HepG2 (cell line): ENCODE data around the gene F12. TPM values are rescaled to one million over a fixed set of nuclear protein-coding genes. Genes with fewer than 3 reads are reported as not detected.

ENCODE experiments used
- ATAC-seq: fragments of 200-7000 bp; cut with Tn5 transposase; 3 replicates; pipeline ENCODE4 v1.9.1; 2020; ENCODE audit warnings: mild to moderate bottlenecking, moderate library complexity
- BruUV-seq: library from RNA; stranded (reverse); fragments of 400-500 nt; replicated peaks from 2 replicates; lab custom pipeline; 2021; lab: Mats Ljungman, UMichigan
- CTCF ChIA-PET: fragments of 300-600 bp; formaldehyde crosslinking; extraction: SDS; loops from one replicate; lab custom pipeline; 2021; ENCODE audit warnings: low total read pairs, inconsistent platforms, low intra/inter-chr PET ratio; lab: Yijun Ruan, JAX
- POLR2A ChIA-PET: fragments of 350-600 bp; sonication (Branson Sonifier 250); formaldehyde crosslinking; loops from one replicate; lab custom pipeline; 2020; ENCODE audit warnings: antibody characterized with exemption, inconsistent platforms; lab: Yijun Ruan, JAX
- DNase-seq: peaks from one replicate; pipeline ENCODE4 v3.0.0-alpha.2; 2015; ENCODE audit warnings: low spot score
- FAIRE-seq: peaks from 3 replicates; lab custom pipeline; 2011; peaks lifted over from hg19 to GRCh38; lab: Jason Lieb, UNC
- H2AFZ ChIP-seq: one replicate; pipeline ENCODE4 v1.6.1; 2011; ENCODE audit warnings: low read length, inconsistent platforms
- H3K27ac ChIP-seq: fragments of 300-600 bp; 3 replicates; pipeline ENCODE4 v1.8.0; 2011; ENCODE audit warnings: mixed run types, mild to moderate bottlenecking, mixed read lengths, low read length, inconsistent platforms; ENCODE audit not compliant: insufficient read depth; ENCODE audit errors: extremely low read length
- H3K27me3 ChIP-seq, 2 experiments: fragments of 200-600 bp in 1 of 2; 2 replicates in 1 of 2; 3 replicates in 1 of 2; pipeline versions ENCODE4 v1.6.0 to v1.8.0; 2011; ENCODE audit warnings: low read length in 2 of 2, mild to moderate bottlenecking in 2 of 2, moderate library complexity in 2 of 2, inconsistent platforms in 1 of 2; ENCODE audit not compliant: insufficient read depth in 2 of 2, control insufficient read depth in 1 of 2
- H3K36me3 ChIP-seq, 2 experiments: fragments of 200-600 bp in 1 of 2; replicated peaks in 1 of 2; 2 replicates in 1 of 2; 3 replicates in 1 of 2; pipeline versions ENCODE4 v1.5.1 to v1.8.0; 2011; ENCODE audit warnings: low read length in 2 of 2, inconsistent platforms in 1 of 2; ENCODE audit not compliant: insufficient read depth in 2 of 2, control insufficient read depth in 1 of 2
- H3K4me1 ChIP-seq: 2 replicates; pipeline ENCODE4 v1.5.1; 2012; ENCODE audit warnings: low read length, inconsistent platforms; ENCODE audit not compliant: insufficient read depth
- H3K4me2 ChIP-seq: 2 replicates; pipeline ENCODE4 v1.6.0; 2011; ENCODE audit warnings: low read depth, low read length, inconsistent platforms
- H3K4me3 ChIP-seq, 3 experiments: fragments of 200-600 bp in 1 of 3; sonication (generic), shearing (Covaris generic) in 1 of 3; replicated peaks in 1 of 3; 2 replicates each; pipeline ENCODE4 v1.5.1; 2011 to 2016; ENCODE audit warnings: low read length in 3 of 3, inconsistent platforms in 2 of 3, low read depth in 2 of 3, mild to moderate bottlenecking in 2 of 3, control low read depth in 1 of 3, mixed read lengths in 1 of 3; ENCODE audit not compliant: insufficient read depth in 1 of 3
- H3K79me2 ChIP-seq: one replicate; pipeline ENCODE4 v1.6.1; 2011; ENCODE audit warnings: low read length, inconsistent platforms; ENCODE audit not compliant: insufficient read depth
- H3K9ac ChIP-seq: 2 replicates; pipeline ENCODE4 v1.6.0; 2011; ENCODE audit warnings: mild to moderate bottlenecking, low read depth, low read length, inconsistent platforms; ENCODE audit not compliant: insufficient read depth
- H3K9me3 ChIP-seq: 2 replicates; pipeline ENCODE4 v1.5.1; 2012; ENCODE audit warnings: mild to moderate bottlenecking, low read length
- H4K20me1 ChIP-seq: 2 replicates; pipeline ENCODE4 v1.6.0; 2011; ENCODE audit warnings: inconsistent platforms, mild to moderate bottlenecking, low read length, moderate library complexity; ENCODE audit not compliant: insufficient read depth
- ATRX ChIP-seq: sonication (generic); formaldehyde crosslinking; IDR thresholded peaks from 2 replicates; pipeline ENCODE4 v1.4.0; 2020; ENCODE audit warnings: missing genetic modification reagents, borderline replicate concordance
- FOXC1 ChIP-seq: sonication (generic); formaldehyde crosslinking; IDR thresholded peaks from 2 replicates; pipeline ENCODE4 v1.8.0; 2022; ENCODE audit warnings: mild to moderate bottlenecking, missing genetic modification reagents, borderline replicate concordance
- KAT7 ChIP-seq: IDR thresholded peaks from 2 replicates; pipeline ENCODE4 v1.6.1; 2018; ENCODE audit warnings: borderline replicate concordance, missing compliant biosample characterization
- NCOR1 ChIP-seq: fragments of 200-600 bp; sonication (generic); IDR thresholded peaks from 2 replicates; pipeline ENCODE4 v1.7.0; 2017; ENCODE audit warnings: antibody characterized with exemption, low read length, borderline replicate concordance
- RFXAP ChIP-seq: sonication (generic); formaldehyde crosslinking; IDR thresholded peaks from 2 replicates; pipeline ENCODE4 v1.4.0; 2020; ENCODE audit warnings: missing genetic modification reagents, borderline replicate concordance
- RXRB ChIP-seq: IDR thresholded peaks from 2 replicates; pipeline ENCODE4 v1.6.1; 2016; ENCODE audit warnings: borderline replicate concordance, missing genetic modification reagents, missing compliant biosample characterization
- STAG1 ChIP-seq: sonication (generic); formaldehyde crosslinking; IDR thresholded peaks from 2 replicates; pipeline ENCODE4 v1.4.0; 2020; ENCODE audit warnings: missing genetic modification reagents
- ZBTB1 ChIP-seq: sonication (generic); formaldehyde crosslinking; IDR thresholded peaks from 2 replicates; pipeline ENCODE4 v1.4.0; 2020; ENCODE audit warnings: missing genetic modification reagents, borderline replicate concordance
- ZNF263 ChIP-seq: sonication (generic); formaldehyde crosslinking; IDR thresholded peaks from 2 replicates; pipeline ENCODE4 v1.4.0; 2020; ENCODE audit warnings: missing genetic modification reagents
- ZNF333 ChIP-seq: sonication (generic); formaldehyde crosslinking; IDR thresholded peaks from 2 replicates; pipeline ENCODE4 v1.4.0; 2020; ENCODE audit warnings: mild to moderate bottlenecking, missing genetic modification reagents, borderline replicate concordance
- ZNF543 ChIP-seq: sonication (generic); formaldehyde crosslinking; IDR thresholded peaks from 2 replicates; pipeline ENCODE4 v1.4.0; 2020; ENCODE audit warnings: mild to moderate bottlenecking, missing genetic modification reagents
- ZNF781 ChIP-seq: sonication (generic); formaldehyde crosslinking; IDR thresholded peaks from 2 replicates; pipeline ENCODE4 v1.5.1; 2020; ENCODE audit warnings: borderline replicate concordance, mild to moderate bottlenecking, missing genetic modification reagents; ENCODE audit errors: not compliant biosample characterization
- ZNF790 ChIP-seq: sonication (generic); formaldehyde crosslinking; IDR thresholded peaks from 2 replicates; pipeline ENCODE4 v1.8.0; 2022; ENCODE audit warnings: missing genetic modification reagents, mild to moderate bottlenecking, borderline replicate concordance
- WGBS: methylation state at CpG from one replicate; pipeline ENCODE4 v1.1.6; 2017; ENCODE audit warnings: low lambda C conversion rate; 5-methylcytosine and 5-hydroxymethylcytosine counted together
- in situ Hi-C: cut with HindIII; loops from 2 replicates; pipeline ENCODE4 v1.10.0; 2017; ENCODE audit warnings: low pct_unique_long_range_greater_than_20kb; ENCODE audit not compliant: extremely low pct_ligation_motif_present
- intact Hi-C: fragments of 100-400 bp; cut with micrococcal nuclease; formaldehyde crosslinking; loops from one replicate; pipeline ENCODE4 v1.10.0; 2022; ENCODE audit not compliant: unreplicated experiment
- polyA plus RNA-seq, 8 experiments: library from polyadenylated mRNA; depleted of rRNA in 3 of 8; stranded (reverse) in 7 of 8; unstranded in 1 of 8; fragments of >200 nt; fragmentation: Illumina TruSeq in 4 of 8; extraction: Trizol in 4 of 8; gene quantifications; 2 replicates each; pipeline versions ENCODE4 v1.2.1 to v1.2.3, GENCODE V29; 2011 to 2016; ENCODE audit warnings: low read depth in 4 of 8, missing spikeins in 1 of 8, mixed read lengths in 1 of 8; ENCODE audit not compliant: insufficient read depth in 1 of 8
- total RNA-seq, 5 experiments: library from RNA; depleted of rRNA; stranded (reverse); fragments of >200 nt; fragmentation: Illumina TruSeq; extraction: Trizol; gene quantifications; 2 replicates each; pipeline ENCODE4 v1.2.3, GENCODE V29; 2016; ENCODE audit warnings: low read depth in 1 of 5
- TF ChIP-seq, protein P1 (sequence below): sonication (generic); formaldehyde crosslinking; conservative IDR thresholded peaks from 2 replicates; pipeline ENCODE4 v1.4.0; 2020; ENCODE audit warnings: missing genetic modification reagents
- TF ChIP-seq, protein P2 (sequence below): sonication (generic); formaldehyde crosslinking; IDR thresholded peaks from 2 replicates; pipeline ENCODE4 v1.5.0; 2020; ENCODE audit warnings: mild to moderate bottlenecking, missing genetic modification reagents, moderate library complexity
- TF ChIP-seq, protein P3 (sequence below): sonication (generic); formaldehyde crosslinking; IDR thresholded peaks from 2 replicates; pipeline ENCODE4 v1.4.0; 2020; ENCODE audit warnings: mild to moderate bottlenecking, missing genetic modification reagents, borderline replicate concordance
- TF ChIP-seq, protein P4 (sequence below): sonication (generic); formaldehyde crosslinking; IDR thresholded peaks from 2 replicates; pipeline ENCODE4 v1.8.1; 2023; ENCODE audit warnings: mild to moderate bottlenecking, inconsistent platforms, moderate library complexity, missing genetic modification reagents, borderline replicate concordance

The F12 gene
- total and polyA plus RNA-seq, 2 of the 13 experiments (the other 11 are each of a cell fraction or from before 2014, with no cell fraction given): 2.5 to 3.0 TPM

DNA sequence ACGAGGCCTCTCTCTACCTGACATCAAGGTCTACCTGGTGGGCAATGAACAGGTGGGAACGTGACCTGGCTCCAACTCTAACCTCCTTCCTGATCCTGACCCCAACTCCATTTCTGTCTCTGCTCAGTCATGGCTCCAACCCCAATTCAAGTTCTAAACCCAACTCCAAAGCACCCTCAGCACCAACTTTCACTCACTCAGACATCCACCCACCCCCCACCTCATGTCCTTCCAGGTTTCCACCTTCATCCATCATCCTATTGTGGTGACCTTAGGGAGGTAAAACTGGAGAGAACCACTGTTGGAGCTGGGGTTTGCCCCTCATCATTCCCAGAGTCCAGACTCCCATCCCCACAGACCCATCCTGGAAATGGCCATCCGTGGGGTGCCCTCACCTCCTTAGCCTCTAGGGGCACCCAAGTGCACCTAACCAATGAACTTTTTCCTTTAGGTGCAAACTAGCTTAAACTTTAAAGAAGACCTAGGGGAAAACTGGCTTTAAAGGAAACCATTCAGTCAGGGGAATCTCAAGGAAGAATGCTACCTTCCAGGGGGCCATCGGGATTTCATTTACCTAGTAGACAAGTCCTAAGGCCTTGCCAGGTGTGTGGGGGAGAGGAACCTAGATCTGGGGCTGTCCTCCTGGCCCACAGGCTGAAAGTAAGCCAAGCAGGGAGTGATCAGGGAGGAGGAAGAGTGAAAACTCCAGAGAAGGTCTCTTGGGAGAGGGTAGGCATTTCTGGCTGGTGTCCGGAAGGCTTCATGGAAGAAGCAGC is 40.3 kb downstream of the F12 start:
- peak; percentile 63 for FAIRE-seq
- 46% methylated on average over 4 of the region's 5 CpGs for WGBS
- H2AFZ ChIP-seq: no peak overlapping the region
- peaks cover 78% of the 10 kb centered on the region for H3K4me1 ChIP-seq
- peaks cover 8% of the 10 kb centered on the region for H3K79me2 ChIP-seq
- intact Hi-C loops (loop anchor here (5.0 kb wide), 1 partner anchor 52 kb away; no protein-coding TSS in a partner anchor), in situ Hi-C loops (loop anchor here (25.0 kb wide), 1 partner anchor 832 kb away; the partner anchor contains the start of genes CDHR2 and RNF44)
- H3K27me3 ChIP-seq: no peaks in the 10 kb centered on the region; a peak in 1 of 5 replicates
- no peaks in the 10 kb centered on the region for H4K20me1 ChIP-seq
- H3K27ac ChIP-seq: peak overlapping the region; percentile 13
- H3K4me2 ChIP-seq: no peak overlapping the region
- ATAC-seq: no peak
- H3K4me3 ChIP-seq: no peak overlapping the region
- BruUV-seq: no TSS peak
- CTCF ChIA-PET: no interaction called here
- H3K36me3 ChIP-seq: 0 out of 5 replicates have a peak, but pooled peaks cover 0 to 4% of the 10 kb centered on the region in 2 experiments
- POLR2A ChIA-PET: interaction anchor here (0.6 to 7.9 kb wide), 6 partner anchors 8 to 105 kb away, joined by 3 to 239 read pairs (median 6); partner anchors contain the start of gene LMAN2
- DNase-seq: no peak
- H3K9me3 ChIP-seq: no peaks in the 10 kb centered on the region
- H3K9ac ChIP-seq: no peak overlapping the region
- TF ChIP-seq RFXAP (CRISPR knock-in tag) (no peak), ZBTB1 (CRISPR knock-in tag) (no peak), ZNF781 (CRISPR knock-in tag) (no peak), ZNF263 (CRISPR knock-in tag) (peak; percentile 24; the same call in 1 of the 2 replicates), ZNF543 (CRISPR knock-in tag) (no peak), ZNF790 (no peak), RXRB (no peak), ATRX (CRISPR knock-in tag) (no peak), KAT7 (no peak), FOXC1 (no peak), NCOR1 (no peak), STAG1 (peak; percentile 38), ZNF333 (CRISPR knock-in tag) (no peak)
- TF ChIP-seq, protein P1, sequence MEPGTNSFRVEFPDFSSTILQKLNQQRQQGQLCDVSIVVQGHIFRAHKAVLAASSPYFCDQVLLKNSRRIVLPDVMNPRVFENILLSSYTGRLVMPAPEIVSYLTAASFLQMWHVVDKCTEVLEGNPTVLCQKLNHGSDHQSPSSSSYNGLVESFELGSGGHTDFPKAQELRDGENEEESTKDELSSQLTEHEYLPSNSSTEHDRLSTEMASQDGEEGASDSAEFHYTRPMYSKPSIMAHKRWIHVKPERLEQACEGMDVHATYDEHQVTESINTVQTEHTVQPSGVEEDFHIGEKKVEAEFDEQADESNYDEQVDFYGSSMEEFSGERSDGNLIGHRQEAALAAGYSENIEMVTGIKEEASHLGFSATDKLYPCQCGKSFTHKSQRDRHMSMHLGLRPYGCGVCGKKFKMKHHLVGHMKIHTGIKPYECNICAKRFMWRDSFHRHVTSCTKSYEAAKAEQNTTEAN (CRISPR knock-in tag): no peak
- TF ChIP-seq, protein P2, sequence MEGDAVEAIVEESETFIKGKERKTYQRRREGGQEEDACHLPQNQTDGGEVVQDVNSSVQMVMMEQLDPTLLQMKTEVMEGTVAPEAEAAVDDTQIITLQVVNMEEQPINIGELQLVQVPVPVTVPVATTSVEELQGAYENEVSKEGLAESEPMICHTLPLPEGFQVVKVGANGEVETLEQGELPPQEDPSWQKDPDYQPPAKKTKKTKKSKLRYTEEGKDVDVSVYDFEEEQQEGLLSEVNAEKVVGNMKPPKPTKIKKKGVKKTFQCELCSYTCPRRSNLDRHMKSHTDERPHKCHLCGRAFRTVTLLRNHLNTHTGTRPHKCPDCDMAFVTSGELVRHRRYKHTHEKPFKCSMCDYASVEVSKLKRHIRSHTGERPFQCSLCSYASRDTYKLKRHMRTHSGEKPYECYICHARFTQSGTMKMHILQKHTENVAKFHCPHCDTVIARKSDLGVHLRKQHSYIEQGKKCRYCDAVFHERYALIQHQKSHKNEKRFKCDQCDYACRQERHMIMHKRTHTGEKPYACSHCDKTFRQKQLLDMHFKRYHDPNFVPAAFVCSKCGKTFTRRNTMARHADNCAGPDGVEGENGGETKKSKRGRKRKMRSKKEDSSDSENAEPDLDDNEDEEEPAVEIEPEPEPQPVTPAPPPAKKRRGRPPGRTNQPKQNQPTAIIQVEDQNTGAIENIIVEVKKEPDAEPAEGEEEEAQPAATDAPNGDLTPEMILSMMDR: peak; percentile 56
- TF ChIP-seq, protein P3, sequence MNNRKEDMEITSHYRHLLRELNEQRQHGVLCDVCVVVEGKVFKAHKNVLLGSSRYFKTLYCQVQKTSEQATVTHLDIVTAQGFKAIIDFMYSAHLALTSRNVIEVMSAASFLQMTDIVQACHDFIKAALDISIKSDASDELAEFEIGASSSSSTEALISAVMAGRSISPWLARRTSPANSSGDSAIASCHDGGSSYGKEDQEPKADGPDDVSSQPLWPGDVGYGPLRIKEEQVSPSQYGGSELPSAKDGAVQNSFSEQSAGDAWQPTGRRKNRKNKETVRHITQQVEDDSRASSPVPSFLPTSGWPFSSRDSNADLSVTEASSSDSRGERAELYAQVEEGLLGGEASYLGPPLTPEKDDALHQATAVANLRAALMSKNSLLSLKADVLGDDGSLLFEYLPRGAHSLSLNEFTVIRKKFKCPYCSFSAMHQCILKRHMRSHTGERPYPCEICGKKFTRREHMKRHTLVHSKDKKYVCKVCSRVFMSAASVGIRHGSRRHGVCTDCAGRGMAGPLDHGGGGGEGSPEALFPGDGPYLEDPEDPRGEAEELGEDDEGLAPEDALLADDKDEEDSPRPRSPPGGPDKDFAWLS (CRISPR knock-in tag): no peak
- TF ChIP-seq, protein P4, sequence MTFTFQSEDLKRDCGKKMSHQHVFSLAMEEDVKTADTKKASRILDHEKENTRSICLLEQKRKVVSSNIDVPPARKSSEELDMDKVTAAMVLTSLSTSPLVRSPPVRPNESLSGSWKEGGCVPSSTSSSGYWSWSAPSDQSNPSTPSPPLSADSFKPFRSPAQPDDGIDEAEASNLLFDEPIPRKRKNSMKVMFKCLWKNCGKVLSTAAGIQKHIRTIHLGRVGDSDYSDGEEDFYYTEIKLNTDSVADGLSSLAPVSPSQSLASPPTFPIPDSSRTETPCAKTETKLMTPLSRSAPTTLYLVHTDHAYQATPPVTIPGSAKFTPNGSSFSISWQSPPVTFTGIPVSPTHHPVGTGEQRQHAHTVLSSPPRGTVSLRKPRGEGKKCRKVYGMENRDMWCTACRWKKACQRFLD: 0 out of 2 replicates have a peak, but pooled peaks have one; percentile 22
